G401 (cell line): ENCODE data around the gene PDE9A. TPM values are rescaled to one million over a fixed set of nuclear protein-coding genes. Genes with fewer than 3 reads are reported as not detected.

Experiments used
- DNase-seq: peaks from one replicate; pipeline ENCODE4 v3.0.0-alpha.2; 2015; ENCODE audit warnings: low spot score
- in situ Hi-C: cut with HindIII; loops from 2 replicates; pipeline ENCODE4 v1.10.0; 2016; ENCODE audit warnings: low sequenced_read_pairs, mixed read lengths
- total RNA-seq: library from RNA; depleted of rRNA; stranded (reverse); fragments of >200 nt; shearing (Covaris generic); gene quantifications from 2 replicates; pipeline ENCODE4 v1.2.3, GENCODE V29; 2014

The PDE9A gene
- total RNA-seq, 1 experiment from 2014 or later, result 5.7 TPM

DNA sequence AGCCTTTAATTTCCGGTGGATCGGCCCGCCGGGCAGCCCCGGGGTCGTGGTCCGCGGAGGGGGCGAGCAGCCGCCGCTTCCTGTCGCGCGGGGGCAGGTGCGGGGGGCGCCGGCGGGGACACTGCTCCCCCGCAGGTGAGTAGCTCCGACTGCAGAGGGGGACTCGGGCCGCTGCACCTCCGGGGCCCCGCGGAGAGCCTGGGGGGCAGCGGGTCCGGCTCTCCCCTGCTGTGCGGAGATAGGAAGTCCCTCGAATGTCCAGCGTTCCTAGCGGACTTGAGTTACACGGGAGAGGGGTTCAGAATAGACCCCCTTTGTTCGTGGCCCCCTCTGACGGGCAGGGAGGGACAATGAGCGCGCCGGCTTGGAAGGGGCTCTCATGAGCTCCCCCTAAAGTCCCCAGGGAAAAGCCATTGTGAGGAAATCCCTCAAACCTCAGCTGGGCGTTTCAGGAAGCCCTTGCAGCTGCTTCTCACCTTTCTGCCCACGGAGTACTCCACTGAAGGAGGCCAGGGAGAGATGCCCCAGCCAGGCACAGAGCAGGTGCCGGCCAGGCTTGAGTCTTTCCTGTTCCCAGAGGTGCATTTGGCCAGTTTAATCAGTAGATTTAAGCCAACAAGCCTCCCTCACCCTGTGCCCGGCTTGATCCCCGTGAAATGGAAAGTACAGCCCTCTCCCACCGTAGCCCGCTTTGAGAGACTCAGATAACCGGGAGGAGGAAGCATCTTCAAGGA, 925 bp downstream of the PDE9A start:
- in situ Hi-C loops, result no loop called here
- no peak for DNase-seq

DNA sequence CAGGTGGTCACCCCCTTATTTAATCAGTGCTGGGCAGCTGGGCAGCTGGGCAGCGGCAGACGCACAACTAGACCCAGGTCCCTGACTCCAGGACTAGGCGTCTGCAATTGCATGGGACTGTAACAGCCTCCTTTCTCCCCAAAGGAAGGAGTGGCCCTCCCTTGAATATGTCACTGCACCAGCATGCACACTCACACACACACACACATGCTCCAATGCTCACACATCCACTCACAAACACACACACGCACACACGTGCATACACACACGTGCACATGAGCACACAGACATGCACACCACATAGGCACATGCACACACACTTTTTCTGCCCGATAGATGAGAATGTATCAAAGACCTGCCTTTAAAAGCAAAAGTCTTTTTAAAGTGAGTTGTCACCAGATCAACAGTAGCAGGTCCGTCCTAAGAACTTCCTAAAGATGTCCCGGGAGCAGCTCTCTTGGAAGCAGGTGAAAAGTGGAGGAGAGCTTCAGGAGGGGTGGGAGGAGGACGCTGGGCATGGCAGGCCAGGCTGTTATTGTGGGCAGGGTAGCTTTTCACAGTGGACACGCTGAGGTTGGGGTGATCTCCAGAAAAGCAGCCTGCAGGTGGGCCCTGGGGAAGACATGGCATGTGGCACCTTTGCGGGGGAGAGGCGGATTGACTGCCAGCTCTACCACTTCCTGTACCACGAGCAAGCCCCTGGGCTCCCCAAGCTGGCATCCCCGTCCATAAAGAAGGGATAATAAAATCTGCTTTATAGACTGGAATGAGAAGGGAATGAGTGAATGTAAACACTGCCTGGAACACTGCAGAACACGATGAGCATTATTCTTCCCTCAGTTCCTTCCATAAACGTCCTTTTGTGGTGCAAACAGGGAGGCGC, 1.7 kb downstream of the PDE9A start:
- in situ Hi-C loops, result no loop called here
- DNase-seq, result peak; percentile 50

DNA sequence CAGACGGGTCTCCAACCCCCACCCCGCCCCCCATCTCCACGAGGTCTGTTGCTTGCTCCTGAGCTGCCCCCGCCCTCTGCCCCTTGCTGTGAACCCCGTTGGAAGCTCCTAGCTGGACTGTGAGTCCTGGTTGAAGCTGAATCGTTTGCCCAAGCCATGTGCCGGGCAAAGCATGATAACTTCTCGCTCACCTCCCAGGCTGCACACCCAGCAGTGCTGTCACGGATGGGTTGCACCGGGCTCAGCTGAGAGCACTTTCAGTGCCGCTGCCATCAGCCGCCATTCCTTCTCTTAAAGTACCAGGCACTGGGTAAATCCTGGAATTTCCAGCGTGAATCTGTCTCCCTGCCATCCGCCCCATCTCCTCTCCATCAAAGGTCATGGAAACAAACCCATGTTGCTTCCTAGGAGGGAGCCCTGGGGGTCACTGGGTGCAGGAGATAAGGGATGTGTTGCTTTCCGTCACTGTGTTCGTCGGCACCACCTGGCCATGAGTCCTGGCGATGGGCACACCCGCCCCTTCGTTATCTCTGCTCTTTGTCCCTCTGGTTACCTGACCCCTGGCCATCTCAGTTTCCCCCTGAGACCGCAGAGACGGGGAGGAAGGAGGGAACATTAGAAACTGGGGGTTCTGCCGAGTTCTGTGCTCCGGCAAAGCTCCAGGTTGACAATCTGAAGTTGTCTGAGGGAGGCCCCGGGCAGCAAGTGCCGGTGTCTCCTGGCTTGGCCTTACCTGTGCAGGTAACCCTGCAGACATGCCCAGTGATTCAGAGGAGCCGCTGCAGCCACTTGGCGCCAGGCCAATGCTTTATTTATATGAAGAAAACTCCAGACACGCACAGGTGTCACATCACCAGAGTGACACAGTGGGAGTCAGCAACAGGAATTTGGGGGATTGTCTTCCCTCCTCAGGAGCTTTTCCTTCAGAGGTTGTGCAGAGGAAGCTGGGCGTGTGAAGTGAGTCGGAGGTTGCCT, 2.7 kb downstream of the PDE9A start:
- DNase-seq, result peak; percentile 54
- in situ Hi-C loops, result no loop called here

DNA sequence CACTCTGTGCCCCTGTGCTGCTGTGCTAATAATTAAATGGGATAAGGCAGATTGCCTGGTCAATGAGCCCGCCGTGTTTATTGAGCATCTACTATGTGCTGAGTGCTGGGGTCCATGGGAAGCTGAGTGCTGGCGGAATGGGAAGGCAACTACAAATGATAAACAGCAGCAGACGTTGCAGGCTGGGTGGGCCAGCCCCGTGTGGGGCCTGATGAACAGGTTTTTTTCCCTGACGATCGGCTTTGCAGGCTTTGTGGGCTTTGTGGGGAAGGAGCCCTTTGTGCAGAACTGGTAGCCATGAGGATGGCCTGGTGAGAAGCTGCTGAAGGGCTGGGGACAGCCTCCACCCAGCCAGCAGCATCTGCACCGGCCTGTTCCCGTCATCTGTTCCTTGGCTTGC, 3.5 kb downstream of the PDE9A start:
- in situ Hi-C loops, result no loop called here

DNA sequence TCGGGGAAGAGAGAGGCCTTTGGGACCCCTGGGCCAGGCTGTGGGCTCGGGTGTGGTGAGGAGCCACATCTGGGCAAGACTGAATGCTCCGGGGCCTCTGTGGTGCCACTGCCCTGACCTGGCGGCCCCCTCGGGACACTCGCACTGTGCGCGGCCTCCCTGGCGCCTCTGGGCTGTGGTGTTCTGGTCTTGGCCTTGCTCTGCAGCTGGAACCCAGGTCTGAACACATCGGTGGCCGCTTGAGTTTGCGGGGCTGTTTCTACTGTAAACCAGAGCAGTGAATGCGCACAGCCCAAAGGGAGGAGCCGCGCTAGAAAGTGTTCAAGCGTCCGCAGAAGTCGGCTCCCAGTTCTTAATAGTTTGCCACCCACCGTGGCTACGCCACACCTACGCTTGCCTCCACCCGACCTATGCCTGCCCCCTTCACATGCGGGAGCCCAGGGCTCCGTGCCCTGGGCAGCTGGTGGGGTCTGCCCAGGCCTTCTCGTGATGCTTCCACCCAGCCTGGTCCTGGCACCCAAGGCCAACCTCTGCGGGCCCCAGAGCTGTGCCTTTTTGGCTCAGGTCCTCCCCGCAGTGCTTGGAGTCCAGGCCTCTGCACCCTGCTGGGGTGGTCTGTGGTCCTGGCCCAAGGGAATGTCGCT, 4.4 kb downstream of the PDE9A start:
- DNase-seq, result no peak
- in situ Hi-C loops, result no loop called here

More for the DNA sequence above, 3.5 kb downstream of the PDE9A start:
- DNase-seq, result no peak

DNA sequence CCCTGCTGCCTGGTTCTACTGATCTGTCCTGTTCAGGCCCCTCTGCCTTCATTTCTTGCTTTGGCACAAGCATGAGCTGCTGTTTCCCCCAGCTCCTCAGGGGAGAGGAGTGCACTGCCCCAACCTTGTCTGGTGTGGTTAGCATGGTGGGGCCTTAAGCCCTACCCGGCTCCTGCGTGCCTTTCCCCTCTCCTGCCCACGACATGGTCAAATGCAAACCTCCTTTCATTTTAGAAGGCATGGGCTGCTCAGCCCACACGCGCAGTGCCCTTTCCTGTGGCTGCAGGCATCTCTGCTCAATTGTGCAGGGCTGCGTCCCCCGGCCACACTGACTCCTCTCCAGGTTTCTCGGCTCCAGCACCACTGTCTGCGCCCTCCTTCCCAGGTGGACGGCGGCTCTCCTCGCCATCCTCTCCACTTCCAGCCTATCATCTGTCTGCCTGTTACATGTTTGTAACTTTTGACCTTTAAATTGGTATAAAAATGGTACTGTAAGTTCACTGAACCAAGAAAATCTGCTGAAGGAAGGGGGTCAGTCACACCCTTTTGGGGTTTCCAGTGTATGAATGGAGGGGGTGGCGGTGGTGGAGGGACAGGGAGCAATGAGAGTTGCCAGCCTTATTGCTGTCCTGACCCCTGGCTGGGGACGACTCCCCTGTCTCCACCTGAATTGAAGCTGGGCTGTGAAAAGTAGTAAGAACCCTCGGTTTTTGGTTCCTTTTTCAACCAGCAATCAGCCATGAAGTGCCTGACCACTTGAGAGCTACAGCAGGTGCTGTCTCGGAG, 5.1 kb downstream of the PDE9A start:
- no peak for DNase-seq
- in situ Hi-C loops, result no loop called here

DNA sequence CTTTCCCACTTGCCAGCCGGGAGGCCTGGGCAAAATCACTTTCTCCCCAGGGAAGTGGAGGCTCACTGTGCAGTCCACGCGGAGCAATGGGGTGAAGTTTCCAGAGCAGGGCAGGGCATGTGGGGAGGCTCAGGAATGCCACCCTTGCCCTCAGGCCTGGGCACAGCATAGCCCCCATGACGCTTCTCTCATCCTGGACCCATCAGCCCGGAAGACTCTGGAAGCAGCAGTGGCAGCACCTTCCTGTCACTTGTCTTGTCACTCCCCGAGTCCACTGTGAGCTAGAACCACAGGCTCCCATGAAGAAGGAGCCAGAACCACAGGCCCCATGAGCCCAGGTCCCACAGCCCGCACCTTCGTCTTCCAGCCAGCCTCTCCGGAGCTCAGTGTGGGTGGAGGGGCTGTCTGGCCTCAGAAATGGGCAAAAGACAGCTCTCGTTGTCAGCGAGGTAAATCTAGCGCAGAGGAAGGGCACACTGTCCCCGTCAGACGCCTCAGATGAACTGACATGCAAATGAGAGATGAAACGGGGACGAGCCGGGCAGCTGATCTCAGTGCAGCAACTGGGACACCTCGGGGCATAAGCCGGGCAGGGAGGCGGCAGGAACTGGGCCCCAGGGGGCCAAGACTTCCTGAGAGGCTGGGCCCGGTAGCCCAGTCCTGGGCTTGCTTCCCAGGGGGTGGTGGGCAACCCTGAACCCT, 6.1 kb downstream of the PDE9A start:
- in situ Hi-C loops, result no loop called here
- no peak for DNase-seq

DNA sequence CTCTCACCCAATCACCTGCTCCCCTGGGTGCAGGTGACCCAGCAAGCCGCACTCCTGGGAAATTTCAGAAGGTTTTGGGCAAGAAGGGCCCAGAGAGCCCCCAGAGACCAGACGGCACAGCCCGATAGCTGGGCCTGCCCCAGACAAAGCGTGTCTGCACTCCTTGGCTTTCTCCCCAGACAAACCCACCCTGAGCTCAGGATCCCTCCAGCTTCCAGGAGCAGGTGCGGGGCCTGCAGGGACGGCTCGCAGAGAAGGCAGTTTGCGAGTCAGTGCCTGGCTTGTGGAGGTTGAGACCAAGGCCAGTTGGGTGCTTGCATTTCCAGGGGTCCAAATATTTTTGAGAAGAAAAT, 6.7 kb downstream of the PDE9A start:
- in situ Hi-C loops, result no loop called here
- DNase-seq, result no peak

DNA sequence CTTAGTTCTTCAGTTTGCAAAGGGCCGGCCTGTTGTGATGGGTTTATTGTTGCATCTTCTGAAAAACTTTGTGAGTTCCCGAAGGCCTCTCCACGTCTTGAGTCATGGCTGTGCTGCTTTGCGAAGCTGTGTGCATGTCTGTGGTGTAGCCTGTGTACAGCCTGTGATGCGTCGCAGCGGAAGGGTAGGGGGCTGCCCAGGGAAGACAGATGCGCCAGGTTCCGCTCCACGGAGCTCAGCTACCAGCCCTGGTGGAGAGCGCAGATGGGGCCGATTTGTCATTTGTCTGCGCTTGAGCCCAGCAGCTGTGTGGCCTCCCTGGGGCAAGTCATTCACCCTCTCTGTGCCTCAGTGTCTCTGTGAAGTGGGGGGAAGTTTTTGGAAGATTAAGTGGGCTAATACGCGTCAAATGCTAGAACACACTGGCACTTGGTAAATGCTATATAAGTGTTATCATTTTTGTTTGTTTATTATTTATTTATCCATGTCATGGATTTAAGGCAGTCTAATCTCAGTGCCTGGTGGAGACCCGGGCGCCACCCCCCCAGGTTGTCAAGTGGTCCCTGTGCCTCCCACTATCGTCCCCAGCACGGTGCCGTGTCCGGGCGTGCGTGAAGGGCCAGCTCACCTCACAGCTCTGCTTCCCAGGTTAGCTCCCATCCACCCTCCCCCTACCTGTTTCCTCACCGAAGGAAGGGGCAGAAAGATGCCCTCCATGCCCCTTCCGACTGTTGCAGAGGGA, 8.4 kb downstream of the PDE9A start:
- no peak for DNase-seq
- in situ Hi-C loops, result no loop called here

DNA sequence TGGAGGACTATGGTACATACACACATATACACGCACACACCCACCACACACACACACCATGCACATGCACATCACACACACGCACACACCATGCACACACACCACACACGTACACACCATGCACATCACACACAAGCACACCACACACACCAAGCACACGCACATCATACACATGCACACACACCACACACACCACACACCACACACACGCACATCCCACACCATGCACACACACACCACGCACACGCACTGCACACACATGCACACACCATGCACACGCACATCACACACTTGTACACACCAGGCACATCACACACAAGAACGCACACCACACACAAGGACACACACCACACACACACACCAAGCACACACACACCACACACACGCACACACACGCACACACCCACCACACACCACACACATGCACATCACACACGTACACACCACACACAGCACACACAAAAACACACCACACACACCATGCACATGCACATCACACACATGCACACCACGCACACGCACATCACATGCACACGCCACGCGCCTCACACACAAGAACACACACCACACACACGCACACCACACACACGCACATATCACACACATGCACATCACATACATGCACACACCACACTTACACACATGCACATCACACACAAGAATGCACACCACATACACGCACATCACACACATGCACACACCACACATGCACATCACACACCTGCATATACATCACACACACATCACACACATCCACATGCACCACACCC, 9.2 kb downstream of the PDE9A start:
- in situ Hi-C loops, result no loop called here
- DNase-seq, result no peak

DNA sequence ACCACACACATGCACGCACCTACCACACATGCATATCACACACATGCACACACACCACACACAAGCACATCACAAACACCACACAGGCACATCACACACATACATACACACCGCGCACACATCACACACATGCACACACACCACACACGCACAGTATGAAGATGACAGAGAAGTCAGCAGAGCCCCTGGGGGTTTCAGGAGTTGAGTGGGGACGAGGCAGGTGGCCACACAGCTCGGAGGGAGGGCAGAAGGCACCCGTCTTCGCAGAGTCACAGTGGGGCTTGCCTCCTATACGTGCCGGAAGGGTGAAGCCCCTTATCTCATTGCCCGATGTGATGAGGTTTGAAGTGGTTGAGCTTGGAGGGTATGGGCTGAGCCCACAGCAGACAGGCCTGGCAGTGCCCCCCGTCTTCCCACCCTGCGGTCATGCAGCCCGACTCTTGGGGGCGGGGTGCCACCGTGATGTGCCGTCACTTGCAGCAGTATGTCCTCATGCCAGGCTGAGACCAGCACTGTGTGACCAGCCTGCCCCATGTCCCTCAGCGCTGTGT, 9.9 kb downstream of the PDE9A start:
- no peak for DNase-seq
- in situ Hi-C loops, result no loop called here

DNA sequence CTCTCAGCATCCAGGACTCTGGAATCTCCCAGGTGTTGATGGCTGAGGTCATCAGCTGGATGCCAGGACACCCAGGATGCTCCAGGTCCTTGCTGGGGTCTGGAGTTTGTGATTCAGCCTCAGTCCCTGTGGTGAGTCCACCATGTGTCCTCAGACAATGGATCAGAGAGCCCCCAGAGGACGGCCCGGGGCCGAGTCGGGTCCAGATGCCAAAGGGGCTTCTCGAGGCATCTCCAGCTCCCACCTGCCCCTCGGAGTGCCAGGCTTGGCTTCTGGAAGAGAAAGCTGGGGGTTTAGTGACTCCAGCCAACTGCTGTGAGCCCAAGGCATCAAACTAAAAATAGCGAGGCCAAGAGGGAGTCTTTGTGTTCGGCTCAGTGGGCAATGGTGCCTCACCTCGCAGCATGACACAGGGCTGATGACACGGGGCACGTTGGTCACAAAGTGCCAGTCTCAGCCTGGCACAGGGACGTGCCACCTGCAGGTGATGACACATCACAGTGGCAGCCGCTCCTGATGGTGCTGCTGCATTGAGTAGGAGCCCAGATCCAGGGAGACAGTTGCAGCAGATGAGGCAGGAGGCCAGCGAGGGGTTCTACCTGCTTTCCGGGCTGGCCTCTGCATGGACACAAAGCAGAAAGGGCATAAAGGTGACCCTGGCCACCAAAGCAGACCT, 10.6 kb downstream of the PDE9A start:
- no peak for DNase-seq
- in situ Hi-C loops, result no loop called here

DNA sequence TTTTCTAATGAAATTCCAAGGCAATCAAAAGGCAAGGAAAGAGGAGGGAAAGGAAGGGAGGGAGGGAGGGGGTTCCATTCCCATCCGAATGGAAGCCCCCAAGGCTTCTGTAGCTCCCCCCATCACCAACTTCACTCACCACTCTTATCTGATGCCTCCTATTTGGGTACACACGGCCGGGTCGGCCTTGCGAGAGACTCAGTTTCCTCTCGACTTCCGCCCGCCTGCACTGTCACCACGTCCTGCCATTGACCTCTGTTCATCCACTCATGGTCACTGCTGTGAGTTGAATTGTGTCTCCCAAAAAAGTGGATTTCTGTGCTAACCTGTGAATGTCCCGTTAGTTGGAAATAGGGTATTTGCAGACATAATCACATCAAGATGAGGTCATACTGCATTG, 11.2 kb downstream of the PDE9A start:
- DNase-seq, result no peak
- in situ Hi-C loops, result no loop called here

DNA sequence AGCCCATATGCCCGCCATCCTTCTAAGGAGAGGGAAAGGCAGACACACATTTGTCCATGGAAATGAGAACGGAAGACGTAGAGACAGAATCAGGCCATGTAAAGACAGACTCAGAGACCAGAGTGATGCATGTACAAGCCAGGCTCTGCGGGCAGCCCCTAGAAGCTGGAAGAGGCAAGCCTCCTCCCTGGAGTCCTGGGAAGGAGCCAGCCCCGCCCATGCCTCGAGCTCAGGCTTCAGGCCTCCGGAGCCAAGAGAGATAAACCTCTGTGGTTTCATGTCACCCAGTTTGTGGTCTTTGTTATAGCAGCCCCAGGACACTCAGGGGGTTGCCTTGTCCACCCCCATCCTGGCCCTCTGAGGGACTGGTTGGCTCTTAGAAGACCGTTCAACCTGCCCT, 11.6 kb downstream of the PDE9A start:
- in situ Hi-C loops, result no loop called here
- peak; percentile 56 for DNase-seq

DNA sequence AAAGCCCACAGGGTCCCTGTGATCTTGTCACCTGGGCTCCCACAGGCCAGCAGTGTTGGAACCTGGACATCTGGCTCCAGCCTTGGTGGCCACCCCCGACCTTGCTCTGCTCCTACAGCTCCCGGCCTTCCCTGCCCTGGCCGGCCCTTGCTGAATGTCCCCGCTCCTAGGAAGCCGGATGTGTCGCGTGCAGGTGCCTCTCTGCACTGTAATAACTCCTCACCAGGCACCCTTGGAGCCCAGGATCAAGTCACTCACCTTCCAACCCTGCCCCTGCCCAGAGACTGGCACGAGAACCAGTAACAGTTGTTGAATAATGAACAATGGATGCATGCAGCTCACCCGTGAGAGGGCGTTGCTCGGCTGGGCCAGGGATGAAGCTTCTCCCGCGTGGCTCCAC, 12.1 kb downstream of the PDE9A start:
- DNase-seq, result no peak
- in situ Hi-C loops, result no loop called here
